Panc1 (cell line): Measurements from ENCODE around the gene C19orf38.

Experiments
- POLR2AphosphoS5 ChIP-seq: IDR thresholded peaks from 2 replicates; pipeline ENCODE4 v1.6.1; 2012; ENCODE audit warnings: mild to moderate bottlenecking, low read depth, low read length, moderate library complexity
- SIN3A ChIP-seq: IDR thresholded peaks from 2 replicates; pipeline ENCODE4 v1.6.1; 2012; ENCODE audit warnings: low read depth, mild to moderate bottlenecking, low read length, moderate library complexity, borderline replicate concordance; ENCODE audit not compliant: insufficient read depth
- TCF7L2 ChIP-seq: IDR thresholded peaks from 2 replicates; pipeline ENCODE4 v1.6.1; 2011; ENCODE audit warnings: mild to moderate bottlenecking, low read depth, low read length, inconsistent platforms
- TF ChIP-seq, protein P1 (sequence below): fragments of 450-650 bp; IDR thresholded peaks from 2 replicates; pipeline ENCODE4 v1.5.1; 2017; ENCODE audit warnings: mild to moderate bottlenecking
- TF ChIP-seq, protein P2 (sequence below), 2 experiments: IDR thresholded peaks; 2 replicates each; pipeline ENCODE4 v1.6.1; 2011 to 2012; ENCODE audit warnings: low read depth in 2 of 2, control low read depth in 1 of 2, low read length in 1 of 2, mild to moderate bottlenecking in 1 of 2, moderate library complexity in 1 of 2; ENCODE audit not compliant: insufficient read depth in 1 of 2

DNA sequence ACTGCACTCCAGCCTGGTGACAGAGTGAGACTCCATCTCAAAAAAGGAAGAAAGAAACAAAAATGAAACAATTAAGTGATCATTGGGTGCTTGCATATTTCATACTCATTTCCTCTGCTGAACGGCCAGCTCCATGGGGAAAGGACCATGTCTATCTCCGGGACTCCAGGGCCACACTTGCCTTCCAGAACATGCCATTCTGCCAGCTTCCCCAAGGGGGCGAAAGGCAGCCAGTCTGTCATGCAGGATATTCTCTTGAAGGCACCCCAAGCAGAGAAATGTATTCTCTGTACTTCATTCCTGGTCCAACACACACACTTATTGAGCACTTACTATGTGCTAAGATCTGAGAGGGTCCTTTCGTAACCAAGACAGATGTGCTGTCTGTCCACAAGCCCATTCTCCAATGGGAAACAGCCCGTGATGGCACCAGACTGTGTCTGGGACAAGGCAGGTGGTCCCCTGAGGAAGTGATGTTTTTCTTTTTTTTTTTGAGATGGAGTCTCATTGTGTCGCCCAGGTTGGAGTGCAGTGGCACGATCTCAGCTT lies 13.0 kb downstream of the C19orf38 start:
- TF ChIP-seq, protein P1, sequence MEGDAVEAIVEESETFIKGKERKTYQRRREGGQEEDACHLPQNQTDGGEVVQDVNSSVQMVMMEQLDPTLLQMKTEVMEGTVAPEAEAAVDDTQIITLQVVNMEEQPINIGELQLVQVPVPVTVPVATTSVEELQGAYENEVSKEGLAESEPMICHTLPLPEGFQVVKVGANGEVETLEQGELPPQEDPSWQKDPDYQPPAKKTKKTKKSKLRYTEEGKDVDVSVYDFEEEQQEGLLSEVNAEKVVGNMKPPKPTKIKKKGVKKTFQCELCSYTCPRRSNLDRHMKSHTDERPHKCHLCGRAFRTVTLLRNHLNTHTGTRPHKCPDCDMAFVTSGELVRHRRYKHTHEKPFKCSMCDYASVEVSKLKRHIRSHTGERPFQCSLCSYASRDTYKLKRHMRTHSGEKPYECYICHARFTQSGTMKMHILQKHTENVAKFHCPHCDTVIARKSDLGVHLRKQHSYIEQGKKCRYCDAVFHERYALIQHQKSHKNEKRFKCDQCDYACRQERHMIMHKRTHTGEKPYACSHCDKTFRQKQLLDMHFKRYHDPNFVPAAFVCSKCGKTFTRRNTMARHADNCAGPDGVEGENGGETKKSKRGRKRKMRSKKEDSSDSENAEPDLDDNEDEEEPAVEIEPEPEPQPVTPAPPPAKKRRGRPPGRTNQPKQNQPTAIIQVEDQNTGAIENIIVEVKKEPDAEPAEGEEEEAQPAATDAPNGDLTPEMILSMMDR: peak; percentile 69
- TF ChIP-seq, protein P2, sequence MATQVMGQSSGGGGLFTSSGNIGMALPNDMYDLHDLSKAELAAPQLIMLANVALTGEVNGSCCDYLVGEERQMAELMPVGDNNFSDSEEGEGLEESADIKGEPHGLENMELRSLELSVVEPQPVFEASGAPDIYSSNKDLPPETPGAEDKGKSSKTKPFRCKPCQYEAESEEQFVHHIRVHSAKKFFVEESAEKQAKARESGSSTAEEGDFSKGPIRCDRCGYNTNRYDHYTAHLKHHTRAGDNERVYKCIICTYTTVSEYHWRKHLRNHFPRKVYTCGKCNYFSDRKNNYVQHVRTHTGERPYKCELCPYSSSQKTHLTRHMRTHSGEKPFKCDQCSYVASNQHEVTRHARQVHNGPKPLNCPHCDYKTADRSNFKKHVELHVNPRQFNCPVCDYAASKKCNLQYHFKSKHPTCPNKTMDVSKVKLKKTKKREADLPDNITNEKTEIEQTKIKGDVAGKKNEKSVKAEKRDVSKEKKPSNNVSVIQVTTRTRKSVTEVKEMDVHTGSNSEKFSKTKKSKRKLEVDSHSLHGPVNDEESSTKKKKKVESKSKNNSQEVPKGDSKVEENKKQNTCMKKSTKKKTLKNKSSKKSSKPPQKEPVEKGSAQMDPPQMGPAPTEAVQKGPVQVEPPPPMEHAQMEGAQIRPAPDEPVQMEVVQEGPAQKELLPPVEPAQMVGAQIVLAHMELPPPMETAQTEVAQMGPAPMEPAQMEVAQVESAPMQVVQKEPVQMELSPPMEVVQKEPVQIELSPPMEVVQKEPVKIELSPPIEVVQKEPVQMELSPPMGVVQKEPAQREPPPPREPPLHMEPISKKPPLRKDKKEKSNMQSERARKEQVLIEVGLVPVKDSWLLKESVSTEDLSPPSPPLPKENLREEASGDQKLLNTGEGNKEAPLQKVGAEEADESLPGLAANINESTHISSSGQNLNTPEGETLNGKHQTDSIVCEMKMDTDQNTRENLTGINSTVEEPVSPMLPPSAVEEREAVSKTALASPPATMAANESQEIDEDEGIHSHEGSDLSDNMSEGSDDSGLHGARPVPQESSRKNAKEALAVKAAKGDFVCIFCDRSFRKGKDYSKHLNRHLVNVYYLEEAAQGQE (IDR thresholded peaks at IDR 0.05; ENCODE audit: insufficient read depth in 1 of 2, low read depth in 2 of 2, low read length in 1 of 2): no peak
- TF ChIP-seq POLR2AphosphoS5 (no peak), TCF7L2 (no peak), SIN3A (no peak)
